Thyroid gland (tissue), 4 donors: ENCODE results near the gene ARL2BP. TPM values are rescaled to one million over a fixed set of nuclear protein-coding genes. Genes with fewer than 3 reads are reported as not detected.
A peak's percentile ranks its signal among the peaks of the same experiment; 100 is the strongest.
"Not testable (repeated sequence)": the region's sequence is repeated elsewhere in the genome, so short reads cannot be mapped to it uniquely, and the experiment has no call there.

Experiments used
- DNase-seq, 2 donors: peaks; one replicate each; pipeline ENCODE4 v3.0.0-alpha.2; 2019
- H3K27ac ChIP-seq, 3 donors: fragments of 200-600 bp; sonication (generic); 1 replicate in 2 of 3; 2 replicates in 1 of 3; pipeline ENCODE4 v1.5.1; 2016 to 2019; ENCODE audit warnings: mild to moderate bottlenecking in 1 of 3, moderate library complexity in 1 of 3
- H3K27me3 ChIP-seq: fragments of 200-600 bp; sonication (generic); one replicate; pipeline ENCODE4 v1.5.1; 2019
- H3K36me3 ChIP-seq, 2 donors: fragments of 200-600 bp; sonication (generic); one replicate each; pipeline ENCODE4 v1.5.1; 2016 to 2019
- H3K4me1 ChIP-seq, 2 donors: fragments of 200-600 bp; sonication (generic); one replicate each; pipeline ENCODE4 v1.5.1; 2017 to 2019
- H3K4me3 ChIP-seq, 3 donors: fragments of 200-600 bp; sonication (generic); replicated peaks in 1 of 3; 1 replicate in 2 of 3; 2 replicates in 1 of 3; pipeline ENCODE4 v1.5.1; 2016; ENCODE audit warnings: mild to moderate bottlenecking in 1 of 3
- H3K9me3 ChIP-seq: fragments of 200-600 bp; sonication (generic); one replicate; pipeline ENCODE4 v1.5.1; 2017
- CTCF ChIP-seq, 6 experiments: fragments of 200-600 bp in 3 of 6; fragments of 450-650 bp in 3 of 6; sonication (generic) in 3 of 6; IDR thresholded peaks; one replicate each; pipeline ENCODE4 v1.5.1; 2016 to 2019; ENCODE audit warnings: antibody characterized with exemption in 6 of 6, mild to moderate bottlenecking in 2 of 6, inconsistent platforms in 1 of 6, moderate library complexity in 1 of 6
- POLR2A ChIP-seq, 2 donors: fragments of 450-650 bp; IDR thresholded peaks; one replicate each; pipeline ENCODE4 v1.6.1; 2017; ENCODE audit warnings: antibody characterized with exemption in 2 of 2, mild to moderate bottlenecking in 2 of 2, moderate library complexity in 1 of 2
- WGBS, 2 donors: methylation state at CpG; one replicate each; pipeline ENCODE4 v1.1.5; 2017; 5-methylcytosine and 5-hydroxymethylcytosine counted together
- intact Hi-C: fragments of 100-400 bp; cut with DNase I; formaldehyde crosslinking; loops from one replicate; pipeline ENCODE4 v1.15.1; 2023
- total RNA-seq, 4 donors: library from RNA; depleted of rRNA; stranded (reverse); fragments of >200 nt; gene quantifications; one replicate each; pipeline ENCODE4 v1.2.3, GENCODE V29; 2016

ARL2BP gene
- total RNA-seq, 4 donors from 2014 or later = 51.2 to 68.9 (median 60.0) TPM

GRCh38 chr16:57265850-57266530 lies 20.9 kb downstream of the ARL2BP start:
- Histone ChIP-seq H3K27ac (peak overlapping the region; percentile 87 to 97 (median 95)), H3K4me3 (no peak overlapping the region), H3K27me3 (no peaks in the 10 kb centered on the region), H3K4me1 (peaks cover 44 to 61% of the 10 kb centered on the region in 2 donors), H3K9me3 (no peaks in the 10 kb centered on the region), H3K36me3 (no peaks in the 10 kb centered on the region)
- peak; percentile 97 to 98 for DNase-seq
- WGBS, 2 donors = 28 to 50% methylated on average over 10 to 16 of the region's 16 CpGs
- intact Hi-C loops = no loop called here
- TF ChIP-seq CTCF (IDR thresholded peaks at IDR 0.05) (no peak), POLR2A (IDR thresholded peaks at IDR 0.05) (peak in 1 of 2 donors; percentile 12)

- Histone ChIP-seq H3K9me3 (no peaks in the 10 kb centered on the region), H3K4me3 (no peak overlapping the region), H3K36me3 (no peaks in the 10 kb centered on the region), H3K4me1 (peaks cover 44 to 61% of the 10 kb centered on the region in 2 donors), H3K27me3 (no peaks in the 10 kb centered on the region), H3K27ac (peak overlapping the region; percentile 81 to 97 (median 95))
- no peak for TF ChIP-seq CTCF (IDR thresholded peaks at IDR 0.05)
- peak in 1 of 2 donors; percentile 39 for TF ChIP-seq POLR2A (IDR thresholded peaks at IDR 0.05)
- DNase-seq = peak; percentile 73 to 83
- intact Hi-C loops = no loop called here
- WGBS, 2 donors = 27 to 35% methylated on average over 6 of the region's 6 CpGs
These were observed 21.6 kb downstream of the ARL2BP start for GRCh38 chr16:57266531-57267260.

GRCh38 chr16:57267343-57267742 lies 22.3 kb downstream of the ARL2BP start:
- H3K4me3 ChIP-seq, DNase-seq, H3K9me3 ChIP-seq, intact Hi-C loops, H3K27me3 ChIP-seq, H3K36me3 ChIP-seq: not testable (repeated sequence)
- peak overlapping the region; percentile 81 to 97 (median 95) for H3K27ac ChIP-seq
- 7 to 35% methylated on average over 2 of the region's 2 CpGs for WGBS, 2 donors
- peaks cover 44 to 61% of the 10 kb centered on the region in 2 donors for H3K4me1 ChIP-seq

- DNase-seq = peak; percentile 30 to 34
- peak overlapping the region in 2 of 3 donors; percentile 95 to 97 for H3K27ac ChIP-seq
- WGBS, 2 donors = 61 to 77% methylated on average over 11 to 14 of the region's 14 CpGs
These were observed 24.0 kb downstream of the ARL2BP start for GRCh38 chr16:57268804-57269800.

More at GRCh38 chr16:57268804-57269800, 24.0 kb downstream of the ARL2BP start:
- intact Hi-C loops = no loop called here
- no peak for TF ChIP-seq POLR2A (IDR thresholded peaks at IDR 0.05)
- TF ChIP-seq CTCF (IDR thresholded peaks at IDR 0.05) = no peak
- Histone ChIP-seq H3K4me3 (no peak overlapping the region), H3K4me1 (peaks cover 44 to 56% of the 10 kb centered on the region in 2 donors), H3K27me3 (no peaks in the 10 kb centered on the region), H3K36me3 (no peaks in the 10 kb centered on the region), H3K9me3 (no peaks in the 10 kb centered on the region)
